HepG2 (cell line): Measurements from ENCODE around the gene ANKRD39. TPM values are rescaled to one million over a fixed set of nuclear protein-coding genes. Genes with fewer than 3 reads are reported as not detected.

Source experiments
- ARHGAP35 ChIP-seq: sonication (generic); formaldehyde crosslinking; IDR thresholded peaks from 2 replicates; pipeline ENCODE4 v1.9.0; 2022; ENCODE audit warnings: mild to moderate bottlenecking, inconsistent platforms, moderate library complexity, missing genetic modification reagents, borderline replicate concordance
- ESRRA ChIP-seq: sonication (generic); formaldehyde crosslinking; IDR thresholded peaks from 2 replicates; pipeline ENCODE4 v1.5.1; 2020; ENCODE audit warnings: mild to moderate bottlenecking, low read depth, missing genetic modification reagents
- FUBP1 ChIP-seq: sonication (generic); formaldehyde crosslinking; IDR thresholded peaks from 2 replicates; pipeline ENCODE4 v1.5.1; 2020; ENCODE audit warnings: missing genetic modification reagents, mild to moderate bottlenecking, borderline replicate concordance
- NFE2L2 ChIP-seq: fragments of 150-350 bp; IDR thresholded peaks from 2 replicates; pipeline ENCODE4 v1.6.1; 2014; ENCODE audit warnings: low read length
- PCBP2 ChIP-seq: fragments of 200-400 bp; formaldehyde crosslinking; optimal IDR thresholded peaks from 2 replicates; pipeline ENCODE3; 2018; ENCODE audit warnings: low read length, low read depth; ENCODE audit not compliant: poor library complexity, severe bottlenecking
- RAD21 ChIP-seq: fragments of 450-650 bp; formaldehyde crosslinking; IDR thresholded peaks from 2 replicates; pipeline ENCODE4 v1.5.0; 2020; ENCODE audit warnings: mild to moderate bottlenecking
- REPIN1 ChIP-seq: sonication (generic); formaldehyde crosslinking; IDR thresholded peaks from 2 replicates; pipeline ENCODE4 v1.8.0; 2022; ENCODE audit warnings: missing genetic modification reagents, low read depth, mild to moderate bottlenecking, borderline replicate concordance
- RFXANK ChIP-seq: IDR thresholded peaks from 2 replicates; pipeline ENCODE4 v1.6.1; 2016
- SALL2 ChIP-seq: sonication (generic); formaldehyde crosslinking; IDR thresholded peaks from 2 replicates; pipeline ENCODE4 v1.8.1; 2023; ENCODE audit warnings: mild to moderate bottlenecking, missing genetic modification reagents, inconsistent platforms
- SMC3 ChIP-seq: IDR thresholded peaks from 2 replicates; pipeline ENCODE4 v1.6.1; 2011; ENCODE audit warnings: low read length, improper control_type of control experiment
- U2AF1 ChIP-seq: fragments of 200-400 bp; formaldehyde crosslinking; optimal IDR thresholded peaks from 2 replicates; pipeline ENCODE3; 2017; ENCODE audit warnings: mild to moderate bottlenecking, low read depth, low read length
- ZNF138 ChIP-seq: sonication (generic); formaldehyde crosslinking; IDR thresholded peaks from 2 replicates; pipeline ENCODE4 v1.5.0; 2020; ENCODE audit warnings: mild to moderate bottlenecking, low read depth, missing genetic modification reagents
- ZNF367 ChIP-seq: sonication (generic); formaldehyde crosslinking; IDR thresholded peaks from 2 replicates; pipeline ENCODE4 v1.4.0; 2020; ENCODE audit warnings: missing genetic modification reagents, borderline replicate concordance
- ZNF512 ChIP-seq: sonication (generic); formaldehyde crosslinking; IDR thresholded peaks from 2 replicates; pipeline ENCODE4 v1.4.0; 2020; ENCODE audit warnings: mild to moderate bottlenecking, missing genetic modification reagents
- ZNF569 ChIP-seq: sonication (generic); formaldehyde crosslinking; IDR thresholded peaks from 2 replicates; pipeline ENCODE4 v1.5.0; 2020; ENCODE audit warnings: mild to moderate bottlenecking, missing genetic modification reagents, moderate library complexity, borderline replicate concordance
- ZNF713 ChIP-seq: sonication (generic); formaldehyde crosslinking; IDR thresholded peaks from 2 replicates; pipeline ENCODE4 v1.4.0; 2020; ENCODE audit warnings: mild to moderate bottlenecking, missing genetic modification reagents
- ZSCAN21 ChIP-seq: sonication (generic); formaldehyde crosslinking; IDR thresholded peaks from 2 replicates; pipeline ENCODE4 v1.8.0; 2022; ENCODE audit warnings: mild to moderate bottlenecking, missing genetic modification reagents, moderate library complexity, borderline replicate concordance
- polyA plus RNA-seq, 8 experiments: library from polyadenylated mRNA; depleted of rRNA in 3 of 8; stranded (reverse) in 7 of 8; unstranded in 1 of 8; fragments of >200 nt; fragmentation: Illumina TruSeq in 4 of 8; extraction: Trizol in 4 of 8; gene quantifications; 2 replicates each; pipeline versions ENCODE4 v1.2.1 to v1.2.3, GENCODE V29; 2011 to 2016; ENCODE audit warnings: low read depth in 4 of 8, missing spikeins in 1 of 8, mixed read lengths in 1 of 8; ENCODE audit not compliant: insufficient read depth in 1 of 8
- total RNA-seq, 5 experiments: library from RNA; depleted of rRNA; stranded (reverse); fragments of >200 nt; fragmentation: Illumina TruSeq; extraction: Trizol; gene quantifications; 2 replicates each; pipeline ENCODE4 v1.2.3, GENCODE V29; 2016; ENCODE audit warnings: low read depth in 1 of 5
- TF ChIP-seq, protein P1 (sequence below): sonication (generic); formaldehyde crosslinking; IDR thresholded peaks from 2 replicates; pipeline ENCODE4 v1.4.0; 2020; ENCODE audit warnings: mild to moderate bottlenecking, missing genetic modification reagents
- TF ChIP-seq, protein P2 (sequence below): sonication (generic); formaldehyde crosslinking; IDR thresholded peaks from 2 replicates; pipeline ENCODE4 v1.5.0; 2020; ENCODE audit warnings: missing genetic modification reagents
- TF ChIP-seq, protein P3 (sequence below): sonication (generic); formaldehyde crosslinking; IDR thresholded peaks from 2 replicates; pipeline ENCODE4; 2020; ENCODE audit warnings: missing genetic modification reagents, mild to moderate bottlenecking, borderline replicate concordance

Gene ANKRD39
- total and polyA plus RNA-seq, 2 of the 13 experiments (the other 11 are each of a cell fraction or from before 2014, with no cell fraction given) = 23.2 to 24.8 TPM

DNA sequence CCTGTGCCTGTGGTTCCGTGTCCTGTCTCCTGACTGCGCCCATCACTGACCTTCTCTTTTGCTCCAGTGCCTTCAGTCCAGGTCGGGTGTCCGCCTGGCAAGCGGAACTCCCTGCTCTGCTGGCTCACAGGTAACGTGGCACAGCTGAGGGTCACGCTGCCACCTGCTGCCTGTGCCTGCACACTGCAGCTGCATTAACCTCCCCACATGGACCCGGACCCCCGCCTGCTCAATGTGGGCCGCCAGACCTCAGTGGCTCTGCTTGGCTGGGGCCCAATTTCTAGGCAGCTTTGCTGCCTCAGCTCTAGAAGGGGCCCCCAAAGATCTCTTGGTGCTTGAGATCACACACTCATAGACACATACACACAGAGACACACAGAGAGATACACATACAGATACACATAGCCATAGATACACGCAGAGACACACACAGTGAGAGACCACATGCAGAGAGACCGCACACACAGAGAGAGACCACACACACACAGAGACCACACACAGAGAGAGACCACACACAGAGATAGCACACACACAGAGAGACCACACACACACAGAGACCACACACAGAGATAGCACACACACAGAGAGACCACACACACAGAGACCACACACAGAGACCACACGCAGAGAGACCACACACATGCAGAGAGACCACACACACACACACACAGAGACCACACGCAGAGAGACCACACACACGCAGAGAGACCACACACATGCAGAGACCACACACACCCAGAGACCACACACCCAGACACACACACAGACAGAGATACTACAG, 56.6 kb downstream of the ANKRD39 start (continued):
- no peak for TF ChIP-seq SALL2 (CRISPR knock-in tag)
- TF ChIP-seq REPIN1 (CRISPR knock-in tag) = peak; percentile 69; the same call in 1 of the 2 replicates
- TF ChIP-seq, protein P1, sequence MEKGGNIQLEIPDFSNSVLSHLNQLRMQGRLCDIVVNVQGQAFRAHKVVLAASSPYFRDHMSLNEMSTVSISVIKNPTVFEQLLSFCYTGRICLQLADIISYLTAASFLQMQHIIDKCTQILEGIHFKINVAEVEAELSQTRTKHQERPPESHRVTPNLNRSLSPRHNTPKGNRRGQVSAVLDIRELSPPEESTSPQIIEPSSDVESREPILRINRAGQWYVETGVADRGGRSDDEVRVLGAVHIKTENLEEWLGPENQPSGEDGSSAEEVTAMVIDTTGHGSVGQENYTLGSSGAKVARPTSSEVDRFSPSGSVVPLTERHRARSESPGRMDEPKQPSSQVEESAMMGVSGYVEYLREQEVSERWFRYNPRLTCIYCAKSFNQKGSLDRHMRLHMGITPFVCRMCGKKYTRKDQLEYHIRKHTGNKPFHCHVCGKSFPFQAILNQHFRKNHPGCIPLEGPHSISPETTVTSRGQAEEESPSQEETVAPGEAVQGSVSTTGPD = no peak
- TF ChIP-seq ZNF569 (CRISPR knock-in tag) = no peak
- TF ChIP-seq SMC3 = peak; percentile 72
- peak; percentile 97 for TF ChIP-seq RAD21 (CRISPR knock-in tag)
- no peak for TF ChIP-seq ESRRA (CRISPR knock-in tag)
- TF ChIP-seq, protein P2, sequence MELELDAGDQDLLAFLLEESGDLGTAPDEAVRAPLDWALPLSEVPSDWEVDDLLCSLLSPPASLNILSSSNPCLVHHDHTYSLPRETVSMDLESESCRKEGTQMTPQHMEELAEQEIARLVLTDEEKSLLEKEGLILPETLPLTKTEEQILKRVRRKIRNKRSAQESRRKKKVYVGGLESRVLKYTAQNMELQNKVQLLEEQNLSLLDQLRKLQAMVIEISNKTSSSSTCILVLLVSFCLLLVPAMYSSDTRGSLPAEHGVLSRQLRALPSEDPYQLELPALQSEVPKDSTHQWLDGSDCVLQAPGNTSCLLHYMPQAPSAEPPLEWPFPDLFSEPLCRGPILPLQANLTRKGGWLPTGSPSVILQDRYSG (CRISPR knock-in tag) = no peak
- no peak for TF ChIP-seq PCBP2
- no peak for TF ChIP-seq NFE2L2
- TF ChIP-seq ZNF367 (CRISPR knock-in tag) = no peak
- TF ChIP-seq ARHGAP35 (CRISPR knock-in tag) = no peak
- no peak for TF ChIP-seq ZNF713 (CRISPR knock-in tag)
- no peak for TF ChIP-seq ZNF138
- no peak for TF ChIP-seq ZNF512
- TF ChIP-seq RFXANK (CRISPR knock-in tag) = no peak
- TF ChIP-seq, protein P3, sequence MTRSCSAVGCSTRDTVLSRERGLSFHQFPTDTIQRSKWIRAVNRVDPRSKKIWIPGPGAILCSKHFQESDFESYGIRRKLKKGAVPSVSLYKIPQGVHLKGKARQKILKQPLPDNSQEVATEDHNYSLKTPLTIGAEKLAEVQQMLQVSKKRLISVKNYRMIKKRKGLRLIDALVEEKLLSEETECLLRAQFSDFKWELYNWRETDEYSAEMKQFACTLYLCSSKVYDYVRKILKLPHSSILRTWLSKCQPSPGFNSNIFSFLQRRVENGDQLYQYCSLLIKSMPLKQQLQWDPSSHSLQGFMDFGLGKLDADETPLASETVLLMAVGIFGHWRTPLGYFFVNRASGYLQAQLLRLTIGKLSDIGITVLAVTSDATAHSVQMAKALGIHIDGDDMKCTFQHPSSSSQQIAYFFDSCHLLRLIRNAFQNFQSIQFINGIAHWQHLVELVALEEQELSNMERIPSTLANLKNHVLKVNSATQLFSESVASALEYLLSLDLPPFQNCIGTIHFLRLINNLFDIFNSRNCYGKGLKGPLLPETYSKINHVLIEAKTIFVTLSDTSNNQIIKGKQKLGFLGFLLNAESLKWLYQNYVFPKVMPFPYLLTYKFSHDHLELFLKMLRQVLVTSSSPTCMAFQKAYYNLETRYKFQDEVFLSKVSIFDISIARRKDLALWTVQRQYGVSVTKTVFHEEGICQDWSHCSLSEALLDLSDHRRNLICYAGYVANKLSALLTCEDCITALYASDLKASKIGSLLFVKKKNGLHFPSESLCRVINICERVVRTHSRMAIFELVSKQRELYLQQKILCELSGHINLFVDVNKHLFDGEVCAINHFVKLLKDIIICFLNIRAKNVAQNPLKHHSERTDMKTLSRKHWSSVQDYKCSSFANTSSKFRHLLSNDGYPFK (CRISPR knock-in tag) = peak; percentile 46; the same call in 1 of the 2 replicates
- no peak; the same call in 1 of the 2 replicates for TF ChIP-seq ZSCAN21 (CRISPR knock-in tag)
- no peak for TF ChIP-seq FUBP1 (CRISPR knock-in tag)
- TF ChIP-seq U2AF1 = no peak
